Measurements from ENCODE around the gene PAPPA. TPM values are rescaled to one million over a fixed set of nuclear protein-coding genes. Genes with fewer than 3 reads are reported as not detected.

Gene PAPPA
- total and polyA plus RNA-seq, 2 of the 8 experiments (the other 6 are each of a cell fraction or from before 2014, with no cell fraction given): 0.18 to 0.63 TPM

GRCh38 chr9:116372081-116372673 is 218.6 kb downstream of the PAPPA start:
- no peak overlapping the region for H2BK5ac ChIP-seq (ENCODE audit: low read depth, low read length)
- POLR2A ChIA-PET (ENCODE audit: partially characterized antibody): no interaction called here
- no peak overlapping the region for H4K5ac ChIP-seq (ENCODE audit: insufficient read length, low read depth, low read length)
- H3K4me1 ChIP-seq (replicated peaks in 1 of 4; ENCODE audit: control insufficient read depth in 3 of 4, insufficient read depth in 4 of 4, low read length in 3 of 4): peaks cover 0 to 3% (median 0%) of the 10 kb centered on the region in 4 experiments; a peak in 1 of 7 replicates
- no peaks in the 10 kb centered on the region for H3K36me3 ChIP-seq (ENCODE audit: control insufficient read depth in 2 of 4, insufficient read depth in 4 of 4, low read length in 3 of 4)
- no peak overlapping the region for H3K56ac ChIP-seq (replicated peaks; ENCODE audit: insufficient read length, low read depth, low read length)
- no peak overlapping the region for H2BK15ac ChIP-seq (ENCODE audit: low read length)
- no peak overlapping the region for H2BK120ac ChIP-seq (replicated peaks; ENCODE audit: low read depth, low read length)
- H3K18ac ChIP-seq (ENCODE audit: extremely low read depth, low read length): no peak overlapping the region
- H3K9me3 ChIP-seq (ENCODE audit: insufficient read depth in 2 of 2, low read depth in 1 of 2, low read length in 1 of 2): no peaks in the 10 kb centered on the region
- no peaks in the 10 kb centered on the region for H3K27me3 ChIP-seq (replicated peaks in 1 of 4; ENCODE audit: control insufficient read depth in 3 of 4, extremely low read depth in 1 of 4, insufficient read depth in 3 of 4, low read length in 3 of 4)
- no peak overlapping the region for H3K4ac ChIP-seq (replicated peaks; ENCODE audit: insufficient read length, low read depth, low read length)
- FAIRE-seq: no peak
- H3K9ac ChIP-seq (replicated peaks in 1 of 4; ENCODE audit: extremely low read depth in 1 of 4, low read depth in 3 of 4, low read length in 3 of 4): no peak overlapping the region
- no peak overlapping the region for H3K27ac ChIP-seq (ENCODE audit: low read depth, low read length)
- H3K4me2 ChIP-seq (ENCODE audit: insufficient read depth in 1 of 2, low read depth in 2 of 2, low read length in 2 of 2): no peak overlapping the region
- H4K8ac ChIP-seq (ENCODE audit: extremely low read depth, insufficient read depth, low read length): no peak overlapping the region
- CTCF ChIA-PET (ENCODE audit: partially characterized antibody): interaction anchor here (0.8 to 1.5 kb wide), 3 partner anchors 15 to 218 kb away, joined by 3 to 4 read pairs (median 3); no protein-coding TSS in a partner anchor
- no peak overlapping the region for H2AFZ ChIP-seq (ENCODE audit: low read length)
- no peak overlapping the region for H3K4me3 ChIP-seq (ENCODE audit: extremely low read depth in 1 of 4, insufficient read depth in 2 of 4, low read depth in 3 of 4, low read length in 4 of 4)
- no peak overlapping the region for H3K23ac ChIP-seq (ENCODE audit: insufficient read length)
- no peaks in the 10 kb centered on the region for H4K20me1 ChIP-seq (replicated peaks in 1 of 2; ENCODE audit: control insufficient read depth in 1 of 2, insufficient read depth in 2 of 2, low read length in 2 of 2)
- H3K79me2 ChIP-seq (ENCODE audit: control insufficient read depth in 1 of 2, insufficient read depth in 2 of 2, low read length in 2 of 2): no peaks in the 10 kb centered on the region
- H4K91ac ChIP-seq (replicated peaks; ENCODE audit: insufficient read length, low read length): no peak overlapping the region
- H2BK12ac ChIP-seq (ENCODE audit: low read depth, low read length): no peak overlapping the region
- DNase-seq (ENCODE audit: low read depth in 1 of 2, low spot score in 2 of 2): no peak
- no peaks in the 10 kb centered on the region for H3K23me2 ChIP-seq (ENCODE audit: low read depth, low read length)
- TF ChIP-seq POU5F1 (IDR thresholded peaks at IDR 0.05; ENCODE audit: low read depth, low read length) (no peak), SIRT6 (IDR thresholded peaks at IDR 0.05; ENCODE audit: low read length) (no peak), GABPA (IDR thresholded peaks at IDR 0.05; ENCODE audit: borderline replicate concordance, insufficient read depth, low read length) (no peak), BCL11A (IDR thresholded peaks at IDR 0.05; ENCODE audit: low read depth in 2 of 2, low read length in 2 of 2) (no peak), BRCA1 (IDR thresholded peaks at IDR 0.05; ENCODE audit: low read depth, low read length) (no peak), SRF (IDR thresholded peaks at IDR 0.05; ENCODE audit: low read depth, low read length) (no peak), SP4 (IDR thresholded peaks at IDR 0.05; ENCODE audit: low read length) (no peak)
- no peaks in the 10 kb centered on the region for H3K79me1 ChIP-seq (ENCODE audit: low read depth, low read length)
- H2BK20ac ChIP-seq (ENCODE audit: low read length): no peak overlapping the region
- no peak overlapping the region for H2AK5ac ChIP-seq (ENCODE audit: low read depth, low read length)
- no peak overlapping the region for H3K14ac ChIP-seq (ENCODE audit: insufficient read length)

Data from H1 (cell line).